22Rv1 (cell line): ENCODE measurements around the gene SMTNL1.

Experiments used
- CTCF ChIP-seq: fragments of 450-650 bp; IDR thresholded peaks from 2 replicates; pipeline ENCODE4 v1.5.1; 2017; ENCODE audit warnings: mild to moderate bottlenecking
- ZFX ChIP-seq: fragments of 450-650 bp; IDR thresholded peaks from 2 replicates; pipeline ENCODE4 v1.6.1; 2017; ENCODE audit warnings: antibody characterized with exemption, borderline replicate concordance

- TF ChIP-seq CTCF (no peak), ZFX (no peak)
Observed at GRCh38 chr11:57560146-57560545, 22.8 kb downstream of the SMTNL1 start.
